Measurements from ENCODE around the gene SMC1B.

Gene SMC1B

DNA sequence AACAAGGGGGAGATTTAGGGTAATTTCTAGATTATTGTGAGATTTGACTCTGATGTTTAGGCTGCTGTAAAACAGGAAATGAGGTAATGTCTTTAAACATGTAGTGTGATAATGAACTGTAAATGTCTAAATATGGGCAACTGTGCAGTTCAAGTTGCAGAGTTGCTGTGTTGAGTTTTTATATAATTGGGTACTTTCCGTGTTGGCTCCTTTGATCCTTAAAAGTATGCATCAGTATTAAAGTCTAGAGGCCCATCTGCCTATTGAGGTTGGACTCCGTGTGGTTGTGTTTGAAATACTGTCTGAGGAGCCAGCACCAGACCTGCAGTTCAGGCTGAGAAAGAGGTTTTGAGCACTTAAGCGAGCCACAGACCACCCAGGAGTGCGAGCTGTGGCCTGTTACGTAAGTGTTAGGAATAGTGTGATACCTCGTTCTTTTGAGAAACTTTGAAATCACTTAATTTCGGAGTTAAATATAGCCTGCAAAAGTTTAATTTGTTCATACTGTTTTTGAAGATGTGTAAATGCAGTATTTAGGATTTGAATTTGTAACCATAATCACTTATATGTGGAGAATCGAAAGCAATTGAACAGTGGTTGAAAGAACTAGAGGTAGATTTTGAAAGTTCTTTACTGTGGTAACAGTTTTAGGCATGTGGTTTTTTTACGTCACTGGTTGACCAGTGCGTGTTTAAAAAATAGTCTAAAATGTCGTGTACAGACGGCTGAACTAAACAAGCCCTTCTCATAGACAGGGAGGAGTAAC is 94.7 kb downstream of the SMC1B start:
- DNase-seq = no peak

DNA sequence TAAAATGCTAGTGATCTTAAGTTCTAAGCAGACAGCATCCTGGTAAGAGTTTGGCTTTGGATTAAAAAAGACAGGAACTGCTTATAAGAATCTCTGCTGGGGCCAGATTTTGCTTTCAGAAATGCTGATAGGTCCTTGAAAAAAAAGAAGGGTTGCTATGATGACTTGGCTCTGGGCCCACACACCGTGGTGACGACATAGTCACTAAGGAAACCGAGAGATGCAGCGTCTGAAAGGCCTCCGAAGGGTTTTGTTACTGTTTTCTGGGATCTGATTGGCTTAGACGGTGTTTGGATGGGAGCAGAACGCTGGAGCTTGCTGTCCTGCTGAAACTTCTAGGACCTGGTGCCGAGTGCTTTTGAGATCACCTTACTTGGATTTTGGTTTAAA is 95.2 kb downstream of the SMC1B start:
- DNase-seq = no peak

DNA sequence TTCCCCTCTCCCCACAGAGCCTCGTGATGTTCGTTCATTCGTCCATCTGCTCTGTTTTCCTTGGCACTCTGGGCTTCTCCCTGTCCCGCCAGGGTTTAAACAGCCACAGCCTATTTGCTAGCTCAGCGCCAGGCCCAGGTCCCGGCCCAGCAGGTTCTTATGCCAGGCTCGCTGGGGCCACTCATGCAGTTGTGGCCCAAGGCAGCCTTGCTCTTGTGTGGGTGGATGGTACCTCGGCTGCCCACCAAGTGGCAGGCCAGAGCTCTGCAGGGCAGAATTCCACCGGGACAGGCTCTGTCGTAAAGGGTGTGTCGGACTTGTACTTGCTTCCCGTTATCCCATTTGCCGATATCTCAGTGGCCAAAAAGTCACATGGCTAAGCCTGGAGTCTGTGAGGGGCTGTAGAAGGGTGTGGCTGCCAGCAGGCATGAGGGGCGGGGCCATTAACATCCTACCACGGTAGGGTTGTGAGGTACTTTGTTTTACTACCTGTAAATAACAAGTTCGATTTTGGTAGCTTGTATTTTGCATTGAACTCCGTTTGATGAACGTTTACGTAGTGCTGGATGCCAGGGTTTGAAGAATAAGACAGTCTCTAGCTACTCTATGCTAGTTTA is 95.7 kb downstream of the SMC1B start:
- no peak for DNase-seq

DNA sequence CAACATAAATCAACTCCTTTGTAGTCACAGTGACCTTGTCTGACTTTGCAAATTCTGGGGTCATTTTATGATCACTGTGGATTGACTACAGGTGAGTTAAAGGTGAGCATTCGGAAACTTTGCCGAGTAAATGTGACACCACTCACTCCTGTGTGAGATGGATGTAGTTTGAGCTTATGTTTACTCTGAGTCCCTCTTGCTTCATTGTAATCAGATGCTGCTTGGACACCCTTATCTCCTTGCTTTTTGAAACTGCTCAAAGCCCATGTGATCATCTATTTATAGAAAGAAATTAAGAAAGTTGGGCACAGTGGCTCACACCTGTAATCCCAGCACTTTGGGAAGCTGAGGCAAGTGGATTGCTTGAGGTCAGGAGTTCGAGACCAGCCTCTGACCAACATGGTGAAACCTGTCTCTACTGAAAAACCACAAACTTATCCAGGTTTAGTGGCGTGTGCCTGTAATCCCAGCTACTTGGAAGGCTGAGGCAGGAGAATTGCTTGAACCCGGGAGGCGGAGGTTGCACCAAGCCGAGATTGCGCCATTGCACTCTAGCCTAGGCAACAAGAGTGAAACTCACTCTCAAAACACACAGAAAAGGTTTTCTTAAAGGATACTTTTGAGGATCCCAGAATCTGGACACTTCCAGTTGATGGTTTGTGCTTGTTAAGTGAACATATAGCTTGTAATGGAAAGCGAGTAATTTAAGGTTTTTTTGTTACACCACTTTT is 96.4 kb downstream of the SMC1B start:
- DNase-seq = no peak

DNA sequence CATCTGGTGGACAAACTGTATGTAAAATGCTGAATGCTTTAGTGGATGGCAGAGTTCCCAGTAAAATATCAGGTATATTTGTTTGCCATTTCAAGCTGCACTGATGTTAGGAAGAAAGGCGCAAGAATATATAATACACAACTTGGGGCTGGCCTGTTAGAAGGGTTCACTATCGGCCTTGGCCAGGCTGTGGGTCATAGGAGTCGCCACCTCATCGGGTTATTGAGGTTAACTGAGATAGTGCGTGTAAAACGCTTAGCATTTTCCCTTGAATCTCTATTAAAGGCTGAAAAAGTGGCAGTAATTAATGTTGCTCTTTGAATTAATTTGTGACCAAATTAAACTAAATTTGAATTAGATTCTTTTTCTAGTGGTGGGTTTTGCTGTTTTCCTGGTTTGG is 98.6 kb downstream of the SMC1B start:
- DNase-seq = no peak

DNA sequence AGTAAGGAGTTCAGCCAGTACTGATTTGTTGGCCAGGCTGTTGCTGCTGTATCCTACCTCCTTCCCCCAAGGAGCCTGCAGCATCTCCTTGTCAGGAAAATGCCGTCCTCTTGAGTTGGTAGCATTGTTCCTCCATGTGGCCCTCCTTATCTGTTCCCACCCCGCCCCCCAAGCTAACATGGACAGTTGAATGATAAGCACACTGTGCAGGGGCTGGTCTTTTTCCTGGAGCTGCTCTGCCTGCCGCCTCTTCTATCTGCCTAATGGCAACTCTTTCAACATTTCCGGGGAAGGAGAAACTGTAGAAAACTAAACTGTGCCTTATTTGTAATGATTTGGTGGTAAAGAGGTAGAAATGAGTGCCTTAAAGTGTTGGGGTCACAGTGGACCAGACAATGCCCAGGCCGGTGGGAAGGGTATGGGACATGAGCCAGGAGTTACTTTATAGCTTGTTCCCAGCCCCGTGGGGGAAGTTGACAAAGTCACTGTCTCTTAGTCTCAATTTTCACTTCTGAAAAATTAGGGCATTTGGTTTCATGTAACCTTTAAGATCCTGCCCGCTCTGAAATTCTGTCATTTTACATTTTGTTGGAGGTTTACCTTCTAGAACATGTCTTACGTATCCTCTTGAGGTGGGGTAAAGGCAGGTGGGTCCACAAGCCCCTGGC is 99.2 kb downstream of the SMC1B start:
- DNase-seq = no peak

DNA sequence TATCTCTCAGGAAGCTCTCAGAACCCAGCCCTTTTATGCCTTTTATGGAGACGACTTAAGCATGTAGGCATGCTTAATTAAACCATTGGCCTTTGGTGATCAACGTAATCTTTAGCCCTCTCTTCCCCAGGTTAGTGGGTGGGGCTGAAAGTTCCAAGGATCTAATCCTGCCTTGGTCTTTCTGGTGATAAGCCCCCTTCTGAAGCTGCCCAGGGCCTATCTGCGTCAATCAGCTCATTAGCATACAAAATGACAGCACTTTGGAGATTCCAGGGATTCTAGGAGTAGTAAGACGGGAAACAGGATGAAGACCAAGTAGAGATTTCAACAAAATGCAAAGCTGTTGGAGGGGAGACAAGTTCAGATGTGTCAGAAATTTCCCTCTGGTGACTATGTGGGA is 100.5 kb downstream of the SMC1B start:
- no peak for DNase-seq

DNA sequence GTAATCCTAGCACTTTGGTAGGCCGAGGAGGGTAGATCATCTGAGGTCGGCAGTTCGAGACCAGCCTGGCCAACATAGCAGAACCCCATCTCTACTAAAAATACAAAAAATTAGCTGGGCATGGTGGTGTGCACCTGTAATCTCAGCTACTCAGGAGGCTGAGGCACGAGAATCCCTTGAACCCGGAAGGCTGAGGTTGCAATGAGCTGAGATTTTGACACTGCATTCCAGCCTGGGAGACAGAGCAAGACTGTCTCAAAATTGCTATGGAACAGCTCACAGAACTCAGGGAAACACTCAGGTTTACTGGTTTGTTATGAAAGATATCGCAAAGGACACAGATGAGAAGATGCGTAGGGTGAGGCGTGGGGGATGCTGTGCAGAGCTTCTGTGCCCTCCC is 101.0 kb downstream of the SMC1B start:
- no peak for DNase-seq

DNA sequence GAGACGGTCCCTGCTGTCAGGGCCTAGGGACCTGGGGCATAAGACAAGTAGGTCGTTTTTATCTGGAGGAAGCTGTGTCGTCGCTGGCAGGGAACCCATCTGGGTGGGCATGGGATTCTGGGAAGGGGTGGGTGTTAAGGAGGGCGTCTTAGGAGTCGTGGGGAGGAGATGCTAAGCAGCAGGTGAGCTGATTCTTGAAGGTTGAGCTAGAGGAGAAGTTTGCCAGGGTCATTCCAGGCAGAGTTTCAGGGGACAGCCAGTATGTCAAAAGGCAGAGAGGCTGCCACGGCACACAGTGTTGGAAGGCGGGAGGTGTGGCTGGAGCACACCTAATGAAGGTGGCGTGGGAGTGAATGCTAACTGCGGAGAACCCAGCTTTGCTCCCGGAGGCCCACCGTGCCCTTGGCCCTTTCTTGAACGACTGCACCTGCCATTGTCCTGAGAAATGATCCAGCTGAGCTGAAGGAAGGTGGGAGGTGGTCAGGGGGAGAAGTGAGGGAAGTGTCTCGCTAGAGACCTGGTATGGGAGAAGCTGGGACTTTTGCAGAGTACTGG is 102.3 kb downstream of the SMC1B start:
- DNase-seq = no peak

DNA sequence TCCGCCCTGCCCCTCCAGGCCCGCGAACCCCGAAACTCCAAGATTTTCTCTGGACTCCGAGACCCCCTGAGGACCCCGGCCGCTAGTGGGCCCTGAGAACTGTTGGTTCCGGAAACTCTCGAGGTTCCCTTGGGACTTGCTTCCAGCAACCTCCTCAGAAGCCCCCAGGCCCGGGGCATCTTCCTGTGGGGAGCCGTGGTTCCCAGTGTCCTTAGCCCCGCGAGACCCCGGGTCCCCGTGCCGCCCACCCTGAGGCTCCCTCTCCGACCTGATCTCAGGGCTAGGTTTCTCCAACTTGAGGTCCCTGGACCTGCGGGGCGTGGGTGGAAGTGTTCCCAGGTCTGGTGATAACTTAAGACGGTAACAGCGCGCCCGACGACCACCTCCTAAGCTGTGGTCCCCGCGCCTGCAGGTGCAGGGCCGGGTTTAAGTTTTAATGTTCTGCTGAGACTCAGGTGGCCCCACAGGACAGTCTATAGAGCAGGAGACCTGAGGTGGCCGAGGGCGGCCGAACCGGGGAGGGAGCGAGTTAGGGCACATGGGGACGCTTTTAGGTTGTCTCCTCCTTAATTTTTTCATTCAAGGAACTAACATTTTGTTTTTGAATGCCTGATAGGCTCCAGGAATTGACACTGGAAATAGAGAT is 102.9 kb downstream of the SMC1B start:
- no peak for DNase-seq

DNA sequence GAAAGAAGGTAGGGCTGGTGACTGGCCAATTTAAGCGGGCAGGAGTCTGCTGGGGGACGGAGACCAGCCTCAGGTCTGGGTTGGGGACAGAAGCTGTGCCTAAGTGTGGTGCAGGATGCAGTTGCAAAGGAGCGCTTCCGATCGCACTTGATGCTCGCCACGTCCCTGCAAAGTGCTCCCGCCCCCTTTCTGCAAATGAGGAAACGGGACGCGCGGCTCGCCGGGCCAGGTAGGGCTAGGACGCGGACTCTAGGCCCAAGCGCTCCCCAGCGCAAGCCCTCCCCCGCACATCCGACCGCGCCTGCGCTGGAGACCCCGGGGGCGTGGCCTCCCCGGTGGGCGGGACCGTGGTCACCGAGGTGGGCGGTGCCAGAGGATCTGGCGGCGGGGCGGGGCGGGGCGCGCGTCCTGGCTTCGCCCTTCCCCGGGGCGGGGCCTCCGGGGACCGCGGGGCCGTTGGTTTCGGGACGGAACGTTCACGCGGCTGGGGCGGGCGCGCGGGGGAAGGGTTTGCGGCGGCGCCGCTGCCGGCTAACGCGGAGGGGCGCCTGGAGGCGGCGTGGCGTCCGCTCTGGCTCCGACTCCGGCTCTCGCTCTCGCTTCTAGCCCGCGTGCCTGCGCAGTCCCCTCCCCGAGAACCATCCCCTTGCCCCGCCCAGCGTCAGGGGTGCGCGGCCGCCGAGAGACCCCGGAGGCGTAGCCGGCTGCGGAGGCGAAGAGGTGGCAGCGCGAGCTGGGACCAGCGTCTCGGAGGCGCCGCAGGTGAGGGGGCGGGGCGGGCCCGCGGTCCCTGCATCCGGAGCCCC is 103.8 kb downstream of the SMC1B start, which contains the start of gene FAM118A:
TSS of gene FAM118A (plus strand) at position 513 of the 806 bp plus-strand sequence. CDS start 12,446 bp downstream, outside the sequence.
- DNase-seq = peak; percentile 92

DNA sequence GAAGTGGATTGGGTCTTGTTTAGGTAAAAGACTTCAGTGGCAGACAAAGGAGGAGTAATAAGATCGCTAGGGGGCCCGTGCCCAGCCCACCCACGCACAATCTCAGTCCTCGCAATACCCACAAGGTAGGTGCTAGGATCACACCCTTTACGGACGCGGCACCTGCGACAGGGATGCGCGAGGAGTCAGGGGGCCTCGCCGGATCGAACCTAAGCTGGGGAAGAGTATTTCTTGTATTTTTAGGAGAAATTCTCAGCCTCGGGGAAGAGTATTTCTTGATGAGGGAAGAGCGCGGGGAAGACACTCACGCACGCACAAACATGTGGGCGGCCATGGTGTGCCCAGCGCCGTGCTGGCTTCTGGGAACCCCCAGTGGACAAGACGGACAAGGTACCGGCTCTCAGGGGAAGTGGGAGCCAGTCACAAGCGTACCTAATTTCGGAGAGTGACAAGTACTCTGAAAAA is 104.4 kb downstream of the SMC1B start:
- DNase-seq = no peak

DNA sequence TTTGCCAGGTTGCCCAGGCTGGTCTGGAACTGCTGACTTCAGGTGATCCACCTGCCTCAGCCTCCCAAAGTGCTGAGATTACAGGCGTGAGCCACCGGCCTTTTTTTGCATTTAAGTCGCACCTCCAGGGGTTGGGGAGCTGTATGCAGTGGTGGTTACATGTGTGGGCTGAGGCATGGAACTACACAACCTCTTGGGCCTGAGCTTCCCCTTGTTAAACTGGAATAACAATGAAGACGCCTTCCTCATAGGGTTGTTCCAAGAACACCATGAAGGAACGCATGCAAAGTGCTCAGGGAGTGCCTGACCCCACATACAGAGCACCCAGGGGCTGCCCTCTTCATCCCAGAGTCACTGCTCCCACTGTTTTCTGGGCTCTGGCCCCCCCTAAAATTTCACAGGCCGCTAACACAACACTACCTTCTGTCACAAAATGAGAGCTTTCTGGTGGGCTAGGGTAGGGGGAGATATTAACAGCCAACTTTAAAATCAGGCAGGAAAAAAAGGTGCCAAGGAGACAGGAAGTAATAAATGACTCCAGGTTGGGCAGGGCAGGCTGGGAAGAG is 104.9 kb downstream of the SMC1B start:
- DNase-seq = no peak

DNA sequence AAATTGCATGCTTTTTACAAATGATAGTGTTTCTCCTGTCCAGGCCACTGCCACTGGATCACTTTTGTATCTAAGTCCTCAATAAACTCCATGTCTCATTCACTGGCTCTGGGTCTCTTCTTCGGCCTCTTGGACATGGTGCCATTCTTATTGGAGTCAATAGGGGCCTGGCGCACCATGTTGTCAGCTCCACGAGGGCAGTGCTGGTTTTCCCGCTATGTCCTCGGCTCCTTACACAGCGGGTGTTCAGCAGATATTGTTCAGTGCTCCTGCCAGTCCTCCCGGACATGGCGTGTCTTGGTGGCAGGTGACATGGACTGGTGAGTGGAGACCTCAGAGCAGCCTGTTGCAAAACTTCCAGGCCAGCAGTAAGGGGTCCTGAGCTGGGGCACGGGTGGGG is 107.3 kb downstream of the SMC1B start:
- DNase-seq = no peak

DNA sequence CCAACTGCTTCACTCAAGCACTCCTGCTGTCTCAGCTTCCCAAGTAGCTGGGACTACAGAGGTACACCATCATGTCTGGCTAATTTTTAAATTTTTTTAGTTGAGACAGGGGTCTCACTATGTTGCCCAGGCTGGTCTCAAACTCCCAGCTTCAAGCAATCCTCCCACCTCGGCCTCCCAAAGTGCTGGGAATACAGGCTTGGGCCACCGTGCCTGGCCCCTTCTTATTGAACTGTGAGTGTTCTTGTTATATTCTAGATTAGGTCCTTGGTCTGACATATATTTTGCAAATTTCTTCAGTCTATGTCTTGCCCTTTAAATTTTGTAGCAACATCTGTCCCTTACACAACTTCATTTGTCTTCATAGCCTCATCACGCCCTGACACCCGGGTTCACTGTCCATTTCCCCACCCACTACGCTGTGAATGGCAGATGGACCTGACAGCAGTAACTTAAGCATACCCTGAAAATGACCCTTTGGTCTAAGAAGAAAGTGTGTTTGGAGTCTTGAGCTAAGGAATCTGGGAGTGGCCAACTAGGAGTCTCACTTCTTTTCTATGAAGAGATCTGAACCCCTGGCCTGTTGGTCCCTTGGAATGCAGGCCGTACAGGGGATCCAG is 107.8 kb downstream of the SMC1B start:
- DNase-seq = no peak

DNA sequence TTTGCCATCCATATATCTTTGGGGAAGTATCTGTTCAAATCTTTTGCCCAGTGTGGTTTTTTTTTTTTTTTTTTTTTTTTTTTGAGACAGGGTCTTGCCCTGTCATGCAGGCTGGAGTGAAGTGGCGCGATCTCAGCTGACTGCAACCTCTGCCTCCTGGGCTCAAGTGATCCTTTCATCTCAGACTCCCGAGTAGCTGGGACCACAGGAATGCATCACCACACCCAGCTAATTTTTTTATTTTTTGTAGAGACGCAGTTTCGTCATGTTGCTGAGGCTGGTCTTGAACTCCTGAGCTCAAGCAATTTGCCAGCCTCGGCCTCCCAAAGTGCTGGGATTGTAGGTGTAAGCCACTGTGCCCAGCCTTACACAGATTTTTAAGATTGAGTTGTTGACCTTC is 108.4 kb downstream of the SMC1B start:
- DNase-seq = no peak

DNA sequence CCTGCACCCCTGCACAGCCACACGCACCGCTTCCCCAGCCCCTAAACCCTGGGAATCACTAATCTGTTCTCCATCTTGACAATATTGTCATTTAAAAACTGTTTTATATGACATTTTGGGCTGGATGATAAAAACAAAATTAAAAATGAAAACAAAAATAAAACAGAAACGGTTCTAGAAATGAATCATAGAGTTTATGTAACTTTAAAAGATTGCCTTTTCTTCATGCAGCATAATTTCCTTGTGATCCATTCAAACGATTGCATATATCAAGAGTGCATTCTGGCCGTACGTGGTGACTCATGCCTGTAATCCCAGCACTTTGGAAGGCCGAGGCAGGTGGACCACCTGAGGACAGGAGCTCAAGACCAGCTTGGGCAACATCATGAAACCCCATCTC is 110.2 kb downstream of the SMC1B start:
- no peak for DNase-seq

DNA sequence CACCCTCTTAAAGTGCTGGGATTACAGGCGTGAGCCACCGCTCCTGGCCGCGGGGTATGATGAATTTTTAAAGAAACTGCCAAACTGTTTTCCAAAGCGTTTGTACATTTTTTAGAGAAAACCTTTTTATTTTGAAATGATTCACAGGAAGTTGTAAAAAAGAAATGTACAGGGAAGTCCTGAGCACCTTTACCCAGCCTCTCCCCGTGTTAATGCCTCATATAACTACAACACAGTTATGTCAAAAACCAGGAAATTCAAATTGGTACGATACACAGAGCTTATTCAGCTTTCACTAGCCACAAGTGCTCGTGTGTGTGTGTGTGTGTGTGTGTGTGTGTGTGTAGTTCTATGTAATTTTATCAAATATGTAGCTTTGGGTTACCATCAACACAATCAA is 110.6 kb downstream of the SMC1B start:
- no peak for DNase-seq

DNA sequence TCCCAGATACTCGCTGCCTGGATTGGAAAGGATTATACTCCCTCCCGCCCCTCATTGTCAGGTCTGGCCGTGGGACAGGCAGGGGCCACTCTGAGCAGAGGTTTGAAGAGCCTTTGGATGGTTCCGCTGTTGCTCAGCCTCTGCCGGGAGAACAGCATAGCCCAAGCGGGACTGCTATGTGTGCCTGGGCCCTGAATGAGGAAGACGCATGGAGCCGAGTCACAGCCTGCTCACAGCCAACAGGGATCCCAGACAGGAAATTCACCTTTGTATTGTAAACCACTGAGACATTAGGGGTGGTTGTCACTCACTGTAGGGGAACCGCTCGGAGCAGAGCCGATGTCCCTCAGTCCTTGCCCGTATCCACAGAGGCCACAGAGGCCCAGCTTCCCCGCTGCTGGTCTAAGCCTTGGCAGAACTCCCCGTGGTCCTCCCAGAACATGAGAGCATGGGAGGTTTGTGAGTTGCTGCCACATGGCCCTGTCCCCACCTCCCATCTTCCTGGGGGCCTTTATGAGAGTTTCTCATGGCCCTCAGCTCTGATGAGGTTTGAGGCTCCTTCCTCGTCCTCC is 114.4 kb downstream of the SMC1B start:
- DNase-seq = no peak

DNA sequence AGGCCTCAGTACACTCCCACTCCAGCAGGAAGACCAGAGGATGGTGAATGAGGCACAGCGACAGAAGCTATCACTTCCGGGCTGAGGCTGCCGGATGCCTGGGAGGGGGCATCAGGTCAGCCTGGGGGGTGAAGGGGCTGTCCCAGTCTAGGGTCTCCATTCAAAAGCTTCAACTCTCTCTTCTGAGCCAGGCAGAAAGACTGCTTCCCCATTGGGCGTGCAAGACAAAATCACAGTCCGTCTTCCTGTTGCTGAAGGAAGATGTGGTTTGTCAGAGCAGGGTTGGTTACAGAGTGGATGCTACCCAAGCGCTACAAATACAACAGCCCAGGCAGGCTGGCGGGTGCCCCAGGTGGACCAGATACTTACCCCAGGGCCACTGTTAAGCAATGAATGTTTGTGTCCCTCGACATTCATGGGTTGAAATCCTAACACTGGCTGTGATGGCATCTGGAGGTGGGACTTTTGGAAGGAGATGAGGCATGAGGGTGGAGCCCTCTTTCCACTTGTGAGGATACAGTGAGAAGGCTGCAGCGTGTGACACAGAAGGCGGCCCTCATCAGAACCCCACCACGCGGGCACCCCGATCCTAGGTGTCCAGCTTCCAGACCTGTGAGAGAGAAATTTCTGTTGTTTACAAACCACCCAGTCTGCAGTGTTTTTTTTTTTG is 116.6 kb downstream of the SMC1B start:
- DNase-seq = no peak

All from GDM1 (cell line).